IPS-NIHi7 (cell line): ENCODE measurements around the gene DOCK4.
A peak's percentile ranks its signal among the peaks of the same experiment; 100 is the strongest.

ENCODE experiments used
- DNase-seq: peaks from one replicate; pipeline ENCODE4 v3.0.0; 2012; ENCODE audit warnings: mixed read lengths; ENCODE audit errors: extremely low spot score

The DOCK4 gene

DNA sequence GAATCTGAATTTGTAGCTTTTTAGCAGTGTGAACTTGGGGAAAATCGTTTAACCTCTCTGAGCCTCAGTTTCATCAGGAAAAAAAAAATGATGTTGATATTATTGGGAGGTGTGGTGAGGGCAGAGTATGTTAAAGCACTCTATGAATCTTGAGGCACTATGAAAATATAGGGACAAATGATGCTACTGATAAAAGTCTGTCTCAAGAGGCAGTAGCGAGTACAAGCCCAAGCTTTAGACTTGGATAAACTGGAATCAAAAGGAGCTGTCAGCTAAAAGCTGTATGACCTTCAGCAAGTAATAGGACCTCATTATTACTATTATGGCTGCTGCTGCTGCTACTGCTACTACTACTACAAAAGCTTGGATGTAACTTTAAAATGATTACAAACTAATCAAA lies 8.7 kb upstream of the DOCK4 start:
- no peak for DNase-seq

DNA sequence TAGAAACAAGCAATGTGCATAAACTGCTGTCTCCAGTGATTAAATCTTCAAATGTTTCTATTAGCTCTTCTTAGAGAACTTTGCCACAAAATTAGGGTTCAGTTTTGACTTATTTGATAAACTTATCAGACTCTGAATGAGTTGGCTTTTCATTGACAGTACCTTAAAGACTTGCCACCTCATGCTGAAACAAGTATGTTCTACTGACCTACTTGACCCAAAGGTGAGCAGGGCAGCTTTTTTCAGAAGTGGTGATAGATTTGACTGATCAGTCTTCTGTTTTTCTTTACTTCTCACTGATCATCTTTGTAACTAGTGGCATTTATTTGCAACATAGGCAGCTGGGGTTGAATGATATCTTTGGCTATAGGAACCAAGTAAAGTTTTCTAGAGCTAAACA lies 8.1 kb upstream of the DOCK4 start:
- no peak for DNase-seq

- DNase-seq = no peak
Observed at GRCh38 chr7:112213735-112214134, 7.5 kb upstream of the DOCK4 start.

- no peak for DNase-seq
Observed at GRCh38 chr7:112212571-112212970, 6.4 kb upstream of the DOCK4 start.

DNA sequence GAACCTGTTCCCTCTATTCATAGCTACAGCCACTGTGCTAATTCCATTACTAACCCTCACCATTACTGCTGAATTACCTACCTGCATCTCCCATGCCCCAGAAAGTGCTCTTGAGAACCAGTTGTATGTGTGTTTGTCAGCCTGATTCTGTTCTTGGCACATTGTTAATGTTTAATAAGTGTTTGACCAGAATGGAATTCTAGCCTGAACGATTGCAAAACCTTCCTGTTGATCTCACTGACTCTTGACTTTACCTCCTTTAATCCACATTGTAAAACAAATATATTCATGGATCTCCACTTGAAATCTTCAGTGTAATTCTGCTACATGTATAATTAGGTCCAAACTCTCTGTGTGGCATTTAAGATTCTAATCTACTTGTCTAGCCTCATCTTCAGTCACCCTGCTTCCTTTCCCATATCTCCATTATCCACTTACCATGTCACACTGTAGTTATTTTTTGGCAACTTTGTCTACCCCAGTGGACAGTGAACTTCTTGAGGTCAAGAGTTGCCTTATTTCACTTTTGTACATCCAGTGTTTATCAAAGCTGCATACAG lies 5.2 kb upstream of the DOCK4 start:
- no peak for DNase-seq

DNA sequence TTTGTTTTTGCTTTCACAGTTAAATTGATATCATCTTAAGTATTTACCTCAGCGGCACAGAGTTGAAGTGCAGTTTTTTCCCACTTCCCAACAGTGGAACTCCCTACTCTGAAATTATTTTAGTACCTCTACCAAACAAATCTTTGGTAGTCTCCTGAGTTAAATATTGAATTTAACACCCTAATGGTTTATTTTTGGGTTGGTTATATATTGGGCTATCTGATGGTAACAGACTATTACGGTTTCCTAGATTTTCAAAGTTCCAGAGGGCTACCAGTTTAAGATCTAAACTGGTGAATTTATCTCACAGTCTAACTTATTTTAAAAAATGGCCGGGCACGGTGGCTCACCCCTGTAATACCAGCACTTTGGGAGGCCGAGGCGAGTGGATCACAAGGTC lies 1.6 kb upstream of the DOCK4 start:
- no peak for DNase-seq

- peak; percentile 18 for DNase-seq
Observed at GRCh38 chr7:112206991-112207592, 893 bp upstream of the DOCK4 start.

GRCh38 chr7:112205343-112206237 lies 609 bp downstream of the DOCK4 start:
- DNase-seq = peak; percentile 68

- DNase-seq = no peak
Observed at GRCh38 chr7:112204499-112205342, 1.5 kb downstream of the DOCK4 start.

- DNase-seq = no peak
Observed at GRCh38 chr7:112203365-112203739, 2.8 kb downstream of the DOCK4 start.

DNA sequence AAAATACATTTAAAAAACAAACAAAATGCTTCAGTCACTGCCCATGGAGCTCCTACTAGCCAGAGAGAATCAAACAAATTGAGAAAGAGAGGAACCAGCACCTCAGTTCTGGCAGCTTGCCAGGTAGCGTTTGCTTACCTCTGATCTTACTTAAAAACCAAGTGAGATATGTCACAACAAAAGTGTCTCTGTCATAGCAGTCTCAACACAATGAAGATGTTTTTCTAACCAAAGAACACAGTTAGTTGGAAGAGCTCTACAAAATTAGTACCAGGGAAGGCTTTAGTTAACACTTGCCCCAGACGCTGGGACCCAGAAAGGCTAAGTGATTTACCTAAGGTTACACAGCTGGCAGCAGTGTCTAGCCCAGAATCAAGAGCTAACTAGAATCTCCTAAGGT lies 3.4 kb downstream of the DOCK4 start:
- DNase-seq = no peak

DNA sequence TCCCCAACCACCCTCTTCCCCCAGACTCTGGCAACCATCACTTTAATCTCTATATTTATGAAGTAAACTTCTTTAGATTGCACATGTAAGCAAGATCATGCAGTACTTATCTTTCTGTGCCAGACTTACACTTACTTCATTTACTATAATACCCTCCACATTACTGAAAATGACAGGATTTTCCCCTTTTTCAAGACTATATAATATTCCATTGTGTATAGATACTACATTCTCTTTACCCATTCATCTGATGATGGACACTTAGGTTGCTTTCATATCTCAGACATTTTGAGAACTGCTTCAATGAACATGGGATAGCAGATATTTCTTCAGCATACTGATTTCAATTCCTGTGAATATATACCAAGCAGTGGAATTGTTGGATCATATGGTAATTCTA lies 4.4 kb downstream of the DOCK4 start:
- no peak for DNase-seq

DNA sequence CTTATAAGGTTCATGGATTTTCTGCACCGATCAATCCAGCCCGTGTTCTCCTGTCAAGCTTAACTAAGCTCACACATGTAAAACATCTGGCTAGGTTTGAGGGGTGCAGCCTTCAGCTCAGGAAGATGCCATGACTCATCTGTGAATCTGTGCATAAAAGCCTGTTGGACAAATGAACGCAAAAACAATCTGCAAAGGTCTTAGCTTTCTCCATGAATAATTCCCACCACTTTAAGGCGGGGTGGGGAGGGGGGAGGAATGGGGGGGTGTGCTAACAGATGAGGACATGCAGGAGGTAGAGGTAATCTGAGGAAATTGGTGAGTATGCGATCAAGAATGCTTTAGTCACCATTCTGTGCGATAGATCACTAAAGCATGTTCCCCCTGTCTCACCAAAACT lies 4.8 kb downstream of the DOCK4 start:
- no peak for DNase-seq

DNA sequence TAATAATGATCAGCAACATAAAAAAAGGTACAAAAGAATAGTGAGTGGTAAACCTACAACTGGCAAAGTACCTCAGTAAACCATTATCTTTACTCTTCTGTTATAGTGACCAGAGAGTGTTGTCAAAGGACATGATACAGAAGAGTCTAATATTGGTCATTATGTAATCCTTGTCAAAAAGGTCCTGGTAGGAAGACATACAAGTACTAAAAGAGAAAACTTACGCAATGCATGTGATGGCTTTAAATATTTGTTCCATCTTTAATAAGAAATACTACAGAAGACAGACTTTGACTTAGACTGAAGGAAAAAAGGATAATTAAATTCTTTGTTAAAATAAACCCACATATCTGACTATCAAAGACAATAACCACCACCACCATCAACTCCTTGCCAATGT lies 6.5 kb downstream of the DOCK4 start:
- no peak for DNase-seq

- no peak for DNase-seq
Observed at GRCh38 chr7:112199035-112199655, 7.1 kb downstream of the DOCK4 start.

- DNase-seq = no peak
Observed at GRCh38 chr7:112197322-112197721, 8.9 kb downstream of the DOCK4 start.

- DNase-seq = no peak
Observed at GRCh38 chr7:112195717-112196116, 10.5 kb downstream of the DOCK4 start.

DNA sequence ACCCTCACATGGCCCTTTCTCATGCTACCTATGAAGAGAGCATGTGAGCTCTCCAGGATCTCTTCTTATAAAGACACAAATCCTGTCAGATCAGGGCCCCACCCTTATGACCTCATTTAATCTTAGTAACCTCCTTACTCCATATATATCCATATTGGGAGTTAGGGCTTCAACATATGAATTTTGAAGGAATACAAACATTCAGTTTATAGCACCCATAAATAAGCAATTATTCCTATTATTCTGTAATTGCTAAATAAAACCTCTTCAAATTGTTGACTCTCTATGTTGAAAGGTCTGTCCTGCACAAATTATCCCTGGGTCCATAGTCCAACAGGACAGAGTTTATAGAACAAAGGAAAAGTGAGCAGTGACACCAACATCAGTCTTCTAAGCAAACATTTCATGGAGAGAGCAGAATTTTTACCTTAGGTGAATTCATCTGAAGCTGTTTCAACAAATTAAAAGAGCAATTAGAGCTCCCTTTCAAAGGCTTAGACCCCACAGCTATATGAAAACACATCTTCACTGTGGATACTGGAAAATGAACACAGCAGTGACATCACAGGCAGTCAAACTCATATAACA lies 12.2 kb downstream of the DOCK4 start:
- DNase-seq = no peak

DNA sequence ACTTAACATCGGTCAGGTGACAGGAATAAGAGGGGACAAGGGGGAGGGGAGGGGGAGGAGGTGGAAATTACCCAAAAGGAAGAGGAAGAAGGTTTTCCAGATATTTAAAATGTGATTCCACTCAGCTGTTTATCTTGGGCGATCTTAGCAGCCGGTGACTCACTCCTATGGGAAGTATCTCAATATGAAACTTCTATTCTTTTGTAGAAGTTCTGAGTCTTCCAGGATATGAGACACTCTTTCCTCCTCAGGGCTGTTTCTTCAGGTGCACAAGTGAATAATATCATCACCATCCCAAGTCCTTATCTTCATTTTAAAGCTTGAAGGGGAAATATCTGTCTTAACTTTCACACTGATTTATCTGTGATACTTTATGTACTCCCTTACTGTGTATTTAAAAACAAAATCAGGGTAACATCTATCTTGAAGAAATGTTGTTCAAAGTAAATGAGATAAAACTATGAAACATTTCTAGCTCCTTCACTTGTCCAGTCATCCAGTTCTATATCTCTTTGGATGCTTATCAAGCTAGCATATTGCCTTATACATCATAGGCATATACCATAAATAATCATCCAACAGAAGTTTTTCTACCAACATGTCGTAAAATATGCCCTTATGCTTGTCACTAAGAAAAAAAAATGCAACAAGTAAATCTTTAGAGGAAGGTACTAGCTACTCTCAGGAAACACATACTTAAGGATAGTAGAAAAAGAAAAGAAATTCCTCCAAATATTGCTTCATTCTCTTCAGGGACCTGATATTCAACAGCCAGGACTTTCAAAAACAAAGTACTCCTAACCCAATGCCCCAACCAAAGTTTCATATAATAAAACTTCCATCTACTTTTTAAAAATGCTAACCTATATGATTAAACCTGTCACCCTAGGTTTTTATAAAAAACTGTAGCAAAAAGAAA lies 13.7 kb downstream of the DOCK4 start:
- no peak for DNase-seq

DNA sequence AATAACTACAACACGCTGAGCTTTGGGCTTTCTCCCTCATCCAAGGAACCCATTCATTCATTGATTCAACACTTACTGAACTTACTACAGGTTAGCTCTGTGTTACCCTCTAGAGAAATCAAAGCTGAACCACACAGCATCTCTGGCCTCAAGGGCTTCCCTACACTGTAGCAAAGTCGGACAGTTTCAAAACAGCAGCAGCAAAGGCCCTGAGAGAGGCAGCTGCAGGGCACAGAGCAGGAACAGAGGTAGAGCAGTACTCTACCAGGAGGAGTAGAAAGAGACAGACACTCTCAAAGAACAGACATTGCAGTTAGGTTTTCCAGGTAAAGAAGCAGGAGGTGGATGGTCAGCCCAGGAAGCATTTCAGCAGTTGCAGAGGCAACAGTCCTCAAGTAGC lies 16.1 kb downstream of the DOCK4 start:
- no peak for DNase-seq
